ENCODE results near the gene KIAA0825. TPM values are rescaled to one million over a fixed set of nuclear protein-coding genes. Genes with fewer than 3 reads are reported as not detected.

KIAA0825 gene, protein sequence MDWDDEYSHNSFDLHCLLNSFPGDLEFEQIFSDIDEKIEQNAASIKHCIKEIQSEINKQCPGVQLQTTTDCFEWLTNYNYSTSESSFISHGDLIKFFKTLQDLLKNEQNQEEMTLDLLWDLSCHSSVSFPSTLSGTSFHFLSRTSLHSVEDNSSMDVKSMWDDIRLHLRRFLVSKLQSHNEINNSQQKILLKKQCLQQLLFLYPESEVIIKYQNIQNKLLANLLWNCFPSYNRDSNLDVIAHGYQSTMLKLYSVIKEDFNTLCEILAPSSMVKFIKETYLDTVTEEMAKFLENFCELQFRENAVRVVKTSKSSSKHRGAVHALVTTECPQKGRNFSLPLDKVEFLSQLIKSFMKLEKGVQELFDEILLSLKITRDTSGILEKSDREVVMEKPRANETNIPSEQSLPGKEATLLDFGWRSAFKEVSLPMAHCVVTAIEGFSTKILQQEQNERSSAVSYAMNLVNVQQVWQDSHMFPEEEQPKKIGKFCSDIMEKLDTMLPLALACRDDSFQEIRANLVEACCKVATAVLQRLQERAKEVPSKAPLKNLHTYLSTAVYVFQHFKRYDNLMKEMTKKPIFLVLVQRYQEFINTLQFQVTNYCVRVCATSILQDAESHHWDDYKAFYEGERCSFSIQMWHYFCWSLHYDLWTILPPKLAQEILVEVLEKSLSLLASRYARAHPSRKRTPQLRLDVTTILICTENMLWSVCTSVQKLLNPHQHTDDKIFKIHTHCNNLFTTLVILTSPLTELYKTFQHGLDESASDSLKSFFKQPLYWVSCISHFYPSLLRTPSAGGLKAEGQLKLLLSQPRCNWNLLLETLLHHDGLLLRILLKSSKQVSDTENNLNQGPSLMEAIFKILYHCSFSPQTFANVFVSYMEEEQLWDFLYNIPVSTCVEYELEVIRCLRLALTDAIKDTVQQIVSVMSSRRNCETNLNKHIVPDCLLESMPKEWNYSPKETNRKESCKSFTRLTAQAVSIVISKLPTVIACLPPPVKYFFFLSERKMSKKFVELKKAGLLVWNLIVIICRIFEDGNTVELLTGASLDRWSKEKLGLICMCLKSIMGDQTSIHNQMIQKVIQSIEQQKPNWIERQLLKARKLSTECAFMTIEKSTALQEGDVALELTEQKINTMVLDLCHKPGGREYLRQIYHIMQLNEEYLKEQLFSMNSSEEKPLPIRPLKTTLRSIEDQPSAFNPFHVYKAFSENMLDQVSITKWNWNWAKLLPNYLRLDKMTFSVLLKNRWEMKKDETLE (N-terminal part only)
- 2.2 TPM for total RNA-seq
- long read RNA-seq, partial matches to known transcripts = 0 of 2 reads
- long read RNA-seq, other reads (novel, unspliced or antisense) = 1 of 2 reads

DNA sequence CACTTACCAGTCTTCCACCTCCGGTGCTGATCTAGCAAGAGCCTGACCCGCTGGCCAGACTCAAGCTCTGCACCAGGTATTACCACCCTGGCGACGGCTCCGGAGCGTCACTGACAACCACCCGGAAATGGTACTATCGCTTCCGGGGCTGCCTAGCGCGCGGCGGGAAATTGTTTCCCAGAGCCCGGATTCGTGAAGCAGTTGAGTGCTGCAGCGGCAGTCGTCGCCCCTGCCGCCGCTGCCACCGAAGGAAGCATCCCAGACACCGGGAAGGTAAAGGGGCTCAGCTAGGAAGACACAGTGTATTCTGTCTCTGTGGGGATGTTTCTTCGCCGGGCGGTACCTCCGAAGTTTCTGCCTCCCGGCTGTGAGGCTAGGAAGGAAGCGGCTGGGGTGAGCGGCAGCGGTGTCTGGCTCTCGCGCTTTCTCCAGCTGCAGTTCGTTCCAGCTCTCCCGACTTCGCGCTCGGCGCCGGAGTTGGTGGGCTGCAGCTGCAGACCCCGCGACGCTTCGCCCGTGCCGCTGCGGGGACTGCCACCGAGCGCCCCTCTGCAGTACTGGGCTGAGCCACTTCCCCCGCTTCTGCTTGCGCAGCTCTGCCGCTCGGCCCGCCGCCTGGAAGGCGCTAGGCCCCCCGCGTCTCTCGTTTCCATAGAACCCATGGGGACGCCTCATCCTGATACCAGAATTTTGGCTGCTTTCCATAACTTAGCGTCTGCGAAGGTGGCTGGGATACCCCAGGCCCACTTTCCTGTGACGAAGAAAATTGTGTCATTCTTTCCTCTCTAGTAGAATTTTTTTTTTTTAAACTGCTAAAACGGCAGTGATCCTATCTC is at the start of gene KIAA0825, which contains the start of gene SLF1:
Gene KIAA0825, minus strand, starts transcription at position 112 of the 836 bp plus-strand sequence. CDS start 81,478 bp downstream, outside the sequence.
Gene SLF1, plus strand, starts transcription at position 177 of the 836 bp plus-strand sequence. CDS start 10,142 bp downstream, outside the sequence.
- Histone ChIP-seq H3K27me3 (ENCODE audit: low read depth) (no peaks in the 10 kb centered on the region), H3K27ac (replicated peaks) (peak within 1 kb of the TSS; percentile 88), H3K36me3 (no peaks in the 10 kb centered on the region), H3K9me3 (replicated peaks) (no peaks in the 10 kb centered on the region), H3K4me3 (peak within 1 kb of the TSS; percentile 77), H3K4me1 (peaks cover 56% of the 10 kb centered on the region)
- DNase-seq = peak; percentile 86
- TF ChIP-seq, protein P1, sequence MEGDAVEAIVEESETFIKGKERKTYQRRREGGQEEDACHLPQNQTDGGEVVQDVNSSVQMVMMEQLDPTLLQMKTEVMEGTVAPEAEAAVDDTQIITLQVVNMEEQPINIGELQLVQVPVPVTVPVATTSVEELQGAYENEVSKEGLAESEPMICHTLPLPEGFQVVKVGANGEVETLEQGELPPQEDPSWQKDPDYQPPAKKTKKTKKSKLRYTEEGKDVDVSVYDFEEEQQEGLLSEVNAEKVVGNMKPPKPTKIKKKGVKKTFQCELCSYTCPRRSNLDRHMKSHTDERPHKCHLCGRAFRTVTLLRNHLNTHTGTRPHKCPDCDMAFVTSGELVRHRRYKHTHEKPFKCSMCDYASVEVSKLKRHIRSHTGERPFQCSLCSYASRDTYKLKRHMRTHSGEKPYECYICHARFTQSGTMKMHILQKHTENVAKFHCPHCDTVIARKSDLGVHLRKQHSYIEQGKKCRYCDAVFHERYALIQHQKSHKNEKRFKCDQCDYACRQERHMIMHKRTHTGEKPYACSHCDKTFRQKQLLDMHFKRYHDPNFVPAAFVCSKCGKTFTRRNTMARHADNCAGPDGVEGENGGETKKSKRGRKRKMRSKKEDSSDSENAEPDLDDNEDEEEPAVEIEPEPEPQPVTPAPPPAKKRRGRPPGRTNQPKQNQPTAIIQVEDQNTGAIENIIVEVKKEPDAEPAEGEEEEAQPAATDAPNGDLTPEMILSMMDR (IDR thresholded peaks at IDR 0.05; ENCODE audit: borderline replicate concordance) = no peak
- intact Hi-C loops (cut with micrococcal nuclease) = no loop called here

DNA sequence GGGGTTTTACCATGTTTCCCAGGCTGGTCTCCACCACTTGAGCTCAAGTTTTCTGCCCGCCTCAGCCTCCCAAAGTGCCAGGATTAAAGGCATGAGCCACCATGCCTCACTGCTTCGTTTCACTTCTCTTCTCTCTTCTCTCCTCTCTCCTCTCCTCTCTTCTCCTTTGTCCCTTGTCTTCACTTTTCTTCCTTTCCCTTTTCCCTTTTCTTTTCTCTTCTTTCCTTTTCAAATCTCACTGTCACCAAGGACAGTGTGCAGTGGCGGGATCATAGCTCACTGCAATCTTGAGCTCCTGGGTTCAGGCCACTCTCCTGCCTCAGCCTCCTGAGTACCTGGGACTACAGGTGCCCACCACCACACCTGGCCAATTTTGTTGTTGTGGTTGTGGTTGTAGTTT is 49.5 kb upstream of the KIAA0825 start:
- Histone ChIP-seq H3K4me3 (no peak overlapping the region), H3K27ac (replicated peaks) (no peak overlapping the region), H3K36me3 (peaks cover 29% of the 10 kb centered on the region), H3K27me3 (ENCODE audit: low read depth) (no peaks in the 10 kb centered on the region), H3K9me3 (replicated peaks) (no peaks in the 10 kb centered on the region), H3K4me1 (peaks cover 6% of the 10 kb centered on the region)
- TF ChIP-seq, protein P1 (IDR thresholded peaks at IDR 0.05; ENCODE audit: borderline replicate concordance) = no peak
- intact Hi-C loops (cut with micrococcal nuclease) = no loop called here
- no peak for DNase-seq

DNA sequence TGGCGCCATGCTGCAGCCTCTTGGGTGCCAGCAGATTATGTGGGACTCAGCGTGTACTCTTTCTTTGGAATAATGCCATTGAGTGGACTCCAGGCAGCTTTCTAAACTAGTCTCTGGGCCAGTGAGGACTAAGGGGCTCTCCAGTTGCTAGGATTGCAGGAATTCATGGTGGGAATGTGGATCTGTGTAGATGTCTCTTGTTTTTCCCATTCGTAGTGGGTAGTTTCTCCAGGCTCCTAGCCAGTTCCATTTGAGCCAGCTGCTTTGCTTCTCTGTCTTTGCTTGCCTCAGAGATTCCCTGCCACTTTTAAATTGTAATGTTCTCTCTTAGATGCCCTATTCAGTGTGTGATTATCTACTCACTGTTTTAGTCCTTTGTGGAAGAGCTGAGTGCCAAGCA is 42.7 kb upstream of the KIAA0825 start:
- H3K4me1 ChIP-seq = no peaks in the 10 kb centered on the region
- TF ChIP-seq, protein P1 (IDR thresholded peaks at IDR 0.05; ENCODE audit: borderline replicate concordance) = no peak
- H3K27ac ChIP-seq (replicated peaks) = no peak overlapping the region
- H3K4me3 ChIP-seq = no peak overlapping the region
- peaks cover 29% of the 10 kb centered on the region for H3K9me3 ChIP-seq (replicated peaks)
- H3K36me3 ChIP-seq = peaks cover 53% of the 10 kb centered on the region
- DNase-seq = no peak
- no peaks in the 10 kb centered on the region for H3K27me3 ChIP-seq (ENCODE audit: low read depth)
- intact Hi-C loops (cut with micrococcal nuclease) = no loop called here

DNA sequence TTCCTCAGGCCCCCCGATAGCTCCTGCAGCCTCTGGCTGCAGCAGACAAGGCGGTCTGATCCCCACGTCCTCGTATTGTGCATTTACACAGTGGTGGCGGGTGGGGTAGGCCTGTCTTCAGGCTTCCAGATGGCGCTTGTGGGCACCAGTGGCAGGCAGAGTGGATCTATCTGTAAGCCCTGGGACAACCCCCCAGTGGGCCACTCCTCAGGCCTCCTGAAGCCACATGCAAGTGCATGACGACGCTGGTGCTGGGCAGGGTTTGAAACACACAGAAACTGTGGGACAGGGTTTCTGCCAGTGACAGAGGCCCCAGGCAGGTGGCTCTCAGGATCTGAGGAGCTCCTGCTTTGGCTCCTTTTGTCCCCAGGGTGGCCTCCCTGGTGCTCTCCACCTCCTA is 42.1 kb upstream of the KIAA0825 start:
- intact Hi-C loops (cut with micrococcal nuclease) = no loop called here
- no peaks in the 10 kb centered on the region for H3K27me3 ChIP-seq (ENCODE audit: low read depth)
- H3K4me3 ChIP-seq = no peak overlapping the region
- peaks cover 35% of the 10 kb centered on the region for H3K9me3 ChIP-seq (replicated peaks)
- DNase-seq = no peak
- TF ChIP-seq, protein P1 (IDR thresholded peaks at IDR 0.05; ENCODE audit: borderline replicate concordance) = no peak
- H3K4me1 ChIP-seq = no peaks in the 10 kb centered on the region
- H3K36me3 ChIP-seq = peaks cover 56% of the 10 kb centered on the region
- no peak overlapping the region for H3K27ac ChIP-seq (replicated peaks)
